ENCODE data around the gene GOPC. TPM values are rescaled to one million over a fixed set of nuclear protein-coding genes. Genes with fewer than 3 reads are reported as not detected.
"Not testable (repeated sequence)": the region's sequence is repeated elsewhere in the genome, so short reads cannot be mapped to it uniquely, and the experiment has no call there.

GOPC gene
- total and polyA plus RNA-seq, 3 donors from 2014 or later, result 26.6 to 29.9 (median 28.8) TPM

- intact Hi-C loops (cut with DNase I; ENCODE audit: low total_unique reads), result no loop called here
- no peaks in the 10 kb centered on the region for H3K4me1 ChIP-seq
- H3K4me3 ChIP-seq, result no peak overlapping the region
- 94 to 95% methylated on average over 6 of the region's 6 CpGs for WGBS, 2 donors
- DNase-seq, result no peak
- H3K27ac ChIP-seq, result no peak overlapping the region
- H3K9me3 ChIP-seq, result no peaks in the 10 kb centered on the region
- H3K36me3 ChIP-seq (ENCODE audit: low read depth, missing control alignments), result no peaks in the 10 kb centered on the region
- TF ChIP-seq POLR2A (IDR thresholded peaks at IDR 0.05), result no peak
- TF ChIP-seq, protein P1, sequence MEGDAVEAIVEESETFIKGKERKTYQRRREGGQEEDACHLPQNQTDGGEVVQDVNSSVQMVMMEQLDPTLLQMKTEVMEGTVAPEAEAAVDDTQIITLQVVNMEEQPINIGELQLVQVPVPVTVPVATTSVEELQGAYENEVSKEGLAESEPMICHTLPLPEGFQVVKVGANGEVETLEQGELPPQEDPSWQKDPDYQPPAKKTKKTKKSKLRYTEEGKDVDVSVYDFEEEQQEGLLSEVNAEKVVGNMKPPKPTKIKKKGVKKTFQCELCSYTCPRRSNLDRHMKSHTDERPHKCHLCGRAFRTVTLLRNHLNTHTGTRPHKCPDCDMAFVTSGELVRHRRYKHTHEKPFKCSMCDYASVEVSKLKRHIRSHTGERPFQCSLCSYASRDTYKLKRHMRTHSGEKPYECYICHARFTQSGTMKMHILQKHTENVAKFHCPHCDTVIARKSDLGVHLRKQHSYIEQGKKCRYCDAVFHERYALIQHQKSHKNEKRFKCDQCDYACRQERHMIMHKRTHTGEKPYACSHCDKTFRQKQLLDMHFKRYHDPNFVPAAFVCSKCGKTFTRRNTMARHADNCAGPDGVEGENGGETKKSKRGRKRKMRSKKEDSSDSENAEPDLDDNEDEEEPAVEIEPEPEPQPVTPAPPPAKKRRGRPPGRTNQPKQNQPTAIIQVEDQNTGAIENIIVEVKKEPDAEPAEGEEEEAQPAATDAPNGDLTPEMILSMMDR (IDR thresholded peaks at IDR 0.05), result no peak
- no peaks in the 10 kb centered on the region for H3K27me3 ChIP-seq
Measured at GRCh38 chr6:117518870-117519269, 83.4 kb downstream of the GOPC start.

GRCh38 chr6:117517995-117518394 lies 84.3 kb downstream of the GOPC start:
- not testable (repeated sequence) for H3K27ac ChIP-seq

DNA sequence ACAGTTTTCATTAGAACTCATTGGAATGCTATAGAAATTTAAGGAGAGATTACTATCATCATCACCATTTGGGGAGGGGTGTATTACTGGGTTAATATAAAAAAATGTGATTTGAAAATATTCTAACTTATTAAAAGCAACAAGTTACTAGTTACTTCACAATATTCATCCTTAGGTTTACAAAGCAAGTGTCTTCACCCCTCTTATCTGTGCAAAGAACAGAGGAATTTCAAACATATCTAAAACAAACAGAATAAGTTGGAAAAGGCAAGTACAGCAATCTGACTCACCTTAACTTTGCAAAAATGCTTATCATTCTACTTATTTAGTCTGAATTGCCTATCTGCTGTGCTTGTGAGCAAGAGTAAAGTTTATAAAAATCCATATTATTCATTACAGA lies 87.0 kb downstream of the GOPC start:
- H3K36me3 ChIP-seq (ENCODE audit: low read depth, missing control alignments), result no peaks in the 10 kb centered on the region
- H3K4me1 ChIP-seq, result peaks cover 4% of the 10 kb centered on the region
- no peaks in the 10 kb centered on the region for H3K27me3 ChIP-seq
- DNase-seq, result no peak
- no peak overlapping the region for H3K4me3 ChIP-seq
- no peak overlapping the region for H3K27ac ChIP-seq
- TF ChIP-seq, protein P1 (IDR thresholded peaks at IDR 0.05), result no peak
- TF ChIP-seq POLR2A (IDR thresholded peaks at IDR 0.05), result no peak
- intact Hi-C loops (cut with DNase I; ENCODE audit: low total_unique reads), result no loop called here
- no peaks in the 10 kb centered on the region for H3K9me3 ChIP-seq

More at GRCh38 chr6:117517995-117518394, 84.3 kb downstream of the GOPC start:
- H3K4me3 ChIP-seq; H3K4me1 ChIP-seq; intact Hi-C loops (cut with DNase I; ENCODE audit: low total_unique reads); DNase-seq; H3K27me3 ChIP-seq; H3K36me3 ChIP-seq (ENCODE audit: low read depth, missing control alignments); H3K9me3 ChIP-seq: not testable (repeated sequence)
- WGBS, 2 donors, result 91 to 96% methylated on average over 5 of the region's 5 CpGs

DNA sequence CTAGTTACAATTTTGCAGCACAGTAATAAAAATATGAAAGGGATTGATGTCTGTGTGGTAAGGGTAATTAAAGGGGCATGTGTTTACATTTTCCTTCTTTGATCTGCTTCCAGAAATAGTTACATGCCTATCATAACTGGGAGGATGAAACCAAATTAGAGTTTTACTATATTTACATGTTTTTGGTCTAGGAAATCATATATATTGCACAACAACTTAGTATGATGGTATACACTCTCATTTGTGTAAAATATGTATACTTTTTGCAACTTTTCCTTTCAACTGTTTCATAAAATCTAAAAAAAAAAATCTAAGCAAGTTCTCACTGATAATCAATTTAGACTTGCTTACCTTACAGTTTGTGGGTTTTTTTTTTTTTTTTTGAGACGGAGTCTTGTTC lies 87.7 kb downstream of the GOPC start:
- Histone ChIP-seq H3K4me1 (peaks cover 4% of the 10 kb centered on the region), H3K9me3 (no peaks in the 10 kb centered on the region), H3K27me3 (no peaks in the 10 kb centered on the region), H3K4me3 (no peak overlapping the region), H3K36me3 (ENCODE audit: low read depth, missing control alignments) (no peaks in the 10 kb centered on the region), H3K27ac (no peak overlapping the region)
- DNase-seq, result no peak
- TF ChIP-seq POLR2A (IDR thresholded peaks at IDR 0.05), result no peak
- TF ChIP-seq, protein P1 (IDR thresholded peaks at IDR 0.05), result no peak
- intact Hi-C loops (cut with DNase I; ENCODE audit: low total_unique reads), result no loop called here
- WGBS, 2 donors, result 86 to 92% methylated on average over 1 of the region's 1 CpG

GRCh38 chr6:117513778-117514365 lies 88.4 kb downstream of the GOPC start:
- H3K4me1 ChIP-seq, result peaks cover 4% of the 10 kb centered on the region
- DNase-seq, result no peak
- H3K9me3 ChIP-seq, result no peaks in the 10 kb centered on the region
- TF ChIP-seq, protein P1 (IDR thresholded peaks at IDR 0.05), result no peak
- no peak for TF ChIP-seq POLR2A (IDR thresholded peaks at IDR 0.05)
- no peak overlapping the region for H3K27ac ChIP-seq
- intact Hi-C loops (cut with DNase I; ENCODE audit: low total_unique reads), result no loop called here
- H3K4me3 ChIP-seq, result no peak overlapping the region
- H3K36me3 ChIP-seq (ENCODE audit: low read depth, missing control alignments), result no peaks in the 10 kb centered on the region
- WGBS, 2 donors, result 81 to 85% methylated on average over 7 of the region's 7 CpGs
- H3K27me3 ChIP-seq, result no peaks in the 10 kb centered on the region
